GM13977 (cell line): ENCODE measurements around the gene NAA15.

Source experiments
- DNase-seq: peaks from one replicate; pipeline ENCODE4 v3.0.0; 2012; ENCODE audit warnings: low spot score
- in situ Hi-C: fragments of 300-500 bp; cut with MboI; formaldehyde crosslinking; loops from one replicate; pipeline ENCODE4 v1.12.0; 2022; ENCODE audit warnings: low sequenced_read_pairs, low pct_unique_long_range_greater_than_20kb, mixed read lengths, inconsistent platforms; ENCODE audit not compliant: unreplicated experiment
- TF ChIP-seq, protein P1 (sequence below): IDR thresholded peaks from 2 replicates; pipeline ENCODE4 v1.5.1; 2012; ENCODE audit warnings: mild to moderate bottlenecking, control low read depth; ENCODE audit not compliant: insufficient read depth; ENCODE audit errors: extremely low read depth, missing control alignments

NAA15 gene

DNA sequence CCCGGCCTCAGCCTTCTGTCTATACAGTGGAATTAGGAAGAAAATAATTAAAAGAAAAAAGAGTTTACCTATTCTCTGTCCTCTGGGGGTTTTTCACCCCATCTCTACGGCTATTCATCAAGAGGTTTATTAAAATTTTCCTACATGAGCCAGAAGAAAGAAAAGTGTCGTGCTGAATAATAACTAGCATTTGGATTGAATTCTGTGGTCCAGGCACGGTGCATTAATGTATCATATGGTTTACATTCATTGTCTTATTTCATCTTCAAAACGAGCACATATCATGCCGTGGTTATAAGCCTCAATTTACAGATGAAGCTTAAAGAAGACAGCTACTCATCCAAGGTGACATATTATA is 5.4 kb upstream of the NAA15 start:
- DNase-seq: no peak
- in situ Hi-C loops: no loop called here
- TF ChIP-seq, protein P1, sequence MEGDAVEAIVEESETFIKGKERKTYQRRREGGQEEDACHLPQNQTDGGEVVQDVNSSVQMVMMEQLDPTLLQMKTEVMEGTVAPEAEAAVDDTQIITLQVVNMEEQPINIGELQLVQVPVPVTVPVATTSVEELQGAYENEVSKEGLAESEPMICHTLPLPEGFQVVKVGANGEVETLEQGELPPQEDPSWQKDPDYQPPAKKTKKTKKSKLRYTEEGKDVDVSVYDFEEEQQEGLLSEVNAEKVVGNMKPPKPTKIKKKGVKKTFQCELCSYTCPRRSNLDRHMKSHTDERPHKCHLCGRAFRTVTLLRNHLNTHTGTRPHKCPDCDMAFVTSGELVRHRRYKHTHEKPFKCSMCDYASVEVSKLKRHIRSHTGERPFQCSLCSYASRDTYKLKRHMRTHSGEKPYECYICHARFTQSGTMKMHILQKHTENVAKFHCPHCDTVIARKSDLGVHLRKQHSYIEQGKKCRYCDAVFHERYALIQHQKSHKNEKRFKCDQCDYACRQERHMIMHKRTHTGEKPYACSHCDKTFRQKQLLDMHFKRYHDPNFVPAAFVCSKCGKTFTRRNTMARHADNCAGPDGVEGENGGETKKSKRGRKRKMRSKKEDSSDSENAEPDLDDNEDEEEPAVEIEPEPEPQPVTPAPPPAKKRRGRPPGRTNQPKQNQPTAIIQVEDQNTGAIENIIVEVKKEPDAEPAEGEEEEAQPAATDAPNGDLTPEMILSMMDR: no peak

DNA sequence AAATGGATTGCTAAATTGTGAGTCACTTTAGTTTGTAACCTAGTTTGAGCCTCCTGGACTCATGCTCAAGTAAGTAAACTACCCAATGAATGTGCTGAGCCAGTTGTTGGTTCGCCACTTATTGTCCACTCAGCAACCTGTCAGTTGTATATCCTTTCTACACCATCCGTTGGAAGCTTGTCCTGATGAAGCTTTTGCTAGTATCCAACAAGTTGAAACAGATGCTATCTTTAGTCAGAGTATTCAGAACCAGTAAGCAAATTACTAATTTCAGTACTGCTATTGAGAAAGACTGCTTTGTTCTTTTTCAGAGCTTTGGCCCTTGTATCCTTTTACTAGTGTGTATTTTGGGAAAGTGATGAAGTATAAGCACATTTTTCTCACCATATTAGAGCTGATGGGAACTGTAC is 4.3 kb upstream of the NAA15 start:
- peak; percentile 30 for DNase-seq
- in situ Hi-C loops: no loop called here
- TF ChIP-seq, protein P1: no peak

DNA sequence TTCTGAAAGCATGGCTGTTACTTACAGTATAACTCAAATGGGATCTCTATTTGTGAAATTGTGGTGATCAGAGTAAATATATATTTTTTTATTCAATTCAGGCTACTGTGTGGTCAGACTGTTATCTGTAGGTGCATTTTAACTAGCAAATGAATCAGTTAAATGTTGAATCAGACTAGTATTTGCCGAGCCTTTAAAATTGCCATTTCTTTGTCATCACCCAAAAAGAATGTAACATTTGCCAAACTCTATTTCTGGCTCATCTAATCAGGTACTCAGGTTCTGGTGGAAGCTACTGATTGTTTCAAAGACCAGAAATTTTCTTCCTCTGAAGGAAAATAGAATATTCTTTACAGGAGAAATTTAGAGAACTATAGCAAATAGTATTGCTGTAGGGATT is 1.8 kb upstream of the NAA15 start:
- in situ Hi-C loops: no loop called here
- TF ChIP-seq, protein P1: no peak
- DNase-seq: no peak

DNA sequence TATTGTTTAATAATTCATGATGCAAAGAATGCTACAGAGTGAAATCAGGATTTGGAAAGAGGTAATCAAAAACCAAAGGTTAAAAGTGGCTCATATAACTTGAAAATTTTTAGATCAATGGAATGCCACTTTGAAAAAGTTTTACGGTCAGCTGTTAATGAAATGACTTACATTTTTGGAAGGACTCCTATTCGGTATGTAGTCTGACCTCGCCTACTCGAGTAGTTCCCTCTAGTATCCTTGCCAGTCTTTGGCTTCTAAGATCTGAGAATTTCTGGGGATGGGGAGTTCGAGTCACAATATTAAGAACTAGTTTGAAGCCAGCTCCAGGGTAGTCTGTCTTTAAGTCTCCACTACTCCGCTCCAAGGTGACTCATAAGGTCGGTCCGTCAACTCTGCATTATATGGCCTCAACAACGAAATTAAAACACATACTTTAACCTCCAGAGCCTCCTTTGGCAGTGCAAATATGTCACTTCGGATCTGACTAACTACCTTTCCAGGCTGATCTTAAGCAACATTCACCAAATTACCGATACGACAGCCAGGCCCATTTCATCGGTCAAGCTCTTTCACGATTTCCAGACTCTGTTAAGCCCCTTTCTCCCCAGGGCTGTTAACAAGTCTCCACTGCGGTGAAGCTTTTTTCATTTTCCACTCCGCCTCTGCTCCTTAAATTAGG is 733 bp upstream of the NAA15 start:
- in situ Hi-C loops: no loop called here
- TF ChIP-seq, protein P1: no peak
- DNase-seq: no peak

DNA sequence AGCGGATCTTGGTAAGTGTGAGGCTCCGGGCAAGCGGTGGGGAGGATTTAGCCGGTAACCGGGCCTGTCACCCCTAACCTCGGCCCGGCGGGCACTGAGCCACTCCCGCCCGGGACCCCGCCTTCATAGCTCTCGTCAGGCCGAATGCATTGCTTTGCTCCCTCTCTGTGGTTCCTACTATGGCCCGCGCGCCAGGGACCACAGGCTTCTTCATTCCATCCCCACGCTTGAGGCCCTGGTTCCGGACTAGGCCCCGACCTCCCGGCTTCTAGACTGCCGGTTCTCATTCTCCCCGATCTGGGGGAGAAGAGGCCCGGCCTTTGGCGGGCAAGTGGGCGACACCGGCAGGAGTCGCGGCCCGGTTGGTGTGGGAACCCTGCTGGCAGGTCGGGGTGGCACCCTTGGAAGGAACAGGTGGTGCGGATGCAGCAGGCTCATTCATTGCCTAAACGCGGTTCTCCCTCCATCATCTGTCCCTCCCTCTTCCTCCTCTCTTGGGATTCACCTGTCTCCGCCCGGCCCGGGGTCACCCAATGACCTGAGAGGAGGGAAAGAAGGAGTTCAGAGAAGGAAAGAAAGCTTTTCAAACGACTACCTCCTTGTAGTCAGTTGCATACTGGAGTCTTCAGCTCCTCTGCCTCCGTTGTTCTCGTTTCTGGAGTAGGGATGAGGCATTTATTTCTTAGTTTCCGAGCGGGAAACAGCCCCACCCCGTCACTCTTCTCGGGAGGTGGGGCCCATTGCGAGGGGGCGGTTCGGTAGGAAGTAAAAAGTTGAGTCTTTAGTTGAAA is 711 bp downstream of the NAA15 start, which contains the start of gene NDUFC1:
NDUFC1 (minus strand) TSS at position 657 of the 791 bp plus-strand sequence. CDS start 6,679 bp downstream, outside the sequence.
- peak; percentile 55 for DNase-seq
- in situ Hi-C loops: no loop called here
- TF ChIP-seq, protein P1: no peak

DNA sequence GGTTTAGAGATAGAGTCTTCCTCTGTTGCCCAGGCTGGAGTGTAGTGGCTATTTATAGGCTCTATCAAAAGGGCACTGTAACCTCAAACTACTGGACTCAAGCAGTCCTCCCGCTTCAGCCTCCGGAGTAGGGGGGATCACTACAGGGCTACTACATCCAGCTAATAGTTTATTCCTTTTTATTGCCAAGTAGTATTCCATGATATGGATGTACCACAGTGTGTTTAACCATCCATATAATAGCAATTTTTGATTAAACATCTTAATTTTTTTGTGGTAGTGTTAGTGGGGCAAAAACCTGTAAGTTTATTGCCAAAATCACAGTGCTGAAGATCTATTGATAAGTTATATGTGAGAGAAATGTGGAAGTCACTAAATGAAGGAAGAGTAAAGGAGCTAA is 3.6 kb downstream of the NAA15 start:
- TF ChIP-seq, protein P1: no peak
- in situ Hi-C loops: no loop called here
- DNase-seq: no peak
